Chondrocyte (in vitro differentiated cells): ENCODE data around the gene FAT1. TPM values are rescaled to one million over a fixed set of nuclear protein-coding genes. Genes with fewer than 3 reads are reported as not detected.

Source experiments
- DNase-seq: peaks from one replicate; pipeline ENCODE4 v3.0.0; 2021; ENCODE audit warnings: mixed read lengths, low spot score
- H3K27ac Mint-ChIP-seq: one replicate; pipeline ENCODE4 v1.8.0; 2021; ENCODE audit warnings: mild to moderate bottlenecking, moderate library complexity, mixed read lengths; ENCODE audit not compliant: unreplicated experiment
- H3K27me3 Mint-ChIP-seq: 2 replicates; pipeline ENCODE4 v1.8.0; 2021; ENCODE audit warnings: low read depth, mixed read lengths
- H3K36me3 Mint-ChIP-seq: 2 replicates; pipeline ENCODE4 v1.8.0; 2021; ENCODE audit warnings: low read depth, mixed read lengths
- H3K4me1 Mint-ChIP-seq: 2 replicates; pipeline ENCODE4 v1.8.0; 2021; ENCODE audit warnings: low read depth, mild to moderate bottlenecking, mixed read lengths
- H3K4me3 Mint-ChIP-seq: one replicate; pipeline ENCODE4 v1.8.0; 2021; ENCODE audit warnings: mild to moderate bottlenecking, moderate library complexity, mixed read lengths; ENCODE audit not compliant: unreplicated experiment
- H3K9me3 Mint-ChIP-seq: 2 replicates; pipeline ENCODE4 v1.8.0; 2021; ENCODE audit warnings: low read depth, mixed read lengths
- total RNA-seq: library from RNA; stranded (reverse); gene quantifications from 3 replicates; pipeline ENCODE4 v1.2.1, GENCODE V29; 2021
- TF ChIP-seq, protein P1 (sequence below): fragments of 200-600 bp; sonication (generic); IDR thresholded peaks from 2 replicates; pipeline ENCODE4 v1.5.0; 2021; ENCODE audit warnings: antibody characterized with exemption, mild to moderate bottlenecking, moderate library complexity

The FAT1 gene
- total RNA-seq, 1 donor from 2014 or later, result 671 TPM

DNA sequence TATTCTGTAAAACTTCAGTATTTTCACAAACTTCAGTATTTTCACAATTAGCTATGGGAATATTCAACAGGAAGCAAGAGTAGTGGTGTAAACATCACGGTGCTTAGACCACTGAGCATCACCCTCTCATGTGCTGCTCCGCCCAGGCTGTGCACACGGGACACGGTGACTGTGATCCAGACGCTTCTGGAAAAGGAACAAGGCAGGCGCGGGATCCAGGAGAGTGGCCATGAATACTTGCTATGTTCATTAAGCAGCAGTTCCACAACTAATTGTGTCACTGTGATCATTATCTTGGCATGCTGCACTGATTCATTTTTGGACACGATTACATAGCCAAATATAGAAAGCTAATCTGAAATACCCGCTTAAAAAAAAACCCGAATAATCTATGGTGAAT is 19.6 kb upstream of the FAT1 start:
- H3K9me3 Mint-ChIP-seq, result no peaks in the 10 kb centered on the region

DNA sequence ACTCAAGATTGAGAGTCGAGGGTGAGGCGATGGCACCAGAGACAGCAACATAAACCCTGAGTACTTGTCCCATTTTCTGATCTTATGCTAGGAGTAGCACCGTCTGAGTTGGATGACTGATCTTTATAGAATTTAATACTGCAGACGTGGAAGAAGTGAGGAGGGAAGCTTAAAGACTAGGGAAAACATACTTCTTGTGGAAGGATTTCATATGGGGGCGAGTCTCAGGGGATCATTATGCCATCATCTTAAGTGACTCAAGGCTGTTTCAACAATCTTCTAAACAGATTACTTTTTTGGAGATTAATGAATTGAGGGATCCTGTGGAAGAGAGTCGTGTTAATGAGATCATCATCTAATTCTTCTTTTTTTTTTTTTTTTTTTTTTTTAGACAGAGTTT is 17.2 kb upstream of the FAT1 start:
- Mint-ChIP-seq H3K9me3 (peaks cover 2% of the 10 kb centered on the region), H3K27ac (peak overlapping the region; percentile 37), H3K4me1 (peaks cover 21% of the 10 kb centered on the region), H3K27me3 (no peaks in the 10 kb centered on the region), H3K36me3 (no peaks in the 10 kb centered on the region), H3K4me3 (no peak overlapping the region)
- TF ChIP-seq, protein P1, sequence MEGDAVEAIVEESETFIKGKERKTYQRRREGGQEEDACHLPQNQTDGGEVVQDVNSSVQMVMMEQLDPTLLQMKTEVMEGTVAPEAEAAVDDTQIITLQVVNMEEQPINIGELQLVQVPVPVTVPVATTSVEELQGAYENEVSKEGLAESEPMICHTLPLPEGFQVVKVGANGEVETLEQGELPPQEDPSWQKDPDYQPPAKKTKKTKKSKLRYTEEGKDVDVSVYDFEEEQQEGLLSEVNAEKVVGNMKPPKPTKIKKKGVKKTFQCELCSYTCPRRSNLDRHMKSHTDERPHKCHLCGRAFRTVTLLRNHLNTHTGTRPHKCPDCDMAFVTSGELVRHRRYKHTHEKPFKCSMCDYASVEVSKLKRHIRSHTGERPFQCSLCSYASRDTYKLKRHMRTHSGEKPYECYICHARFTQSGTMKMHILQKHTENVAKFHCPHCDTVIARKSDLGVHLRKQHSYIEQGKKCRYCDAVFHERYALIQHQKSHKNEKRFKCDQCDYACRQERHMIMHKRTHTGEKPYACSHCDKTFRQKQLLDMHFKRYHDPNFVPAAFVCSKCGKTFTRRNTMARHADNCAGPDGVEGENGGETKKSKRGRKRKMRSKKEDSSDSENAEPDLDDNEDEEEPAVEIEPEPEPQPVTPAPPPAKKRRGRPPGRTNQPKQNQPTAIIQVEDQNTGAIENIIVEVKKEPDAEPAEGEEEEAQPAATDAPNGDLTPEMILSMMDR, result no peak
- DNase-seq, result no peak

More for the DNA sequence above, 19.6 kb upstream of the FAT1 start:
- peaks cover 17% of the 10 kb centered on the region for H3K4me1 Mint-ChIP-seq
- TF ChIP-seq, protein P1, result no peak
- no peaks in the 10 kb centered on the region for H3K27me3 Mint-ChIP-seq
- H3K27ac Mint-ChIP-seq, result no peak overlapping the region
- no peaks in the 10 kb centered on the region for H3K36me3 Mint-ChIP-seq
- DNase-seq, result no peak
- no peak overlapping the region for H3K4me3 Mint-ChIP-seq

DNA sequence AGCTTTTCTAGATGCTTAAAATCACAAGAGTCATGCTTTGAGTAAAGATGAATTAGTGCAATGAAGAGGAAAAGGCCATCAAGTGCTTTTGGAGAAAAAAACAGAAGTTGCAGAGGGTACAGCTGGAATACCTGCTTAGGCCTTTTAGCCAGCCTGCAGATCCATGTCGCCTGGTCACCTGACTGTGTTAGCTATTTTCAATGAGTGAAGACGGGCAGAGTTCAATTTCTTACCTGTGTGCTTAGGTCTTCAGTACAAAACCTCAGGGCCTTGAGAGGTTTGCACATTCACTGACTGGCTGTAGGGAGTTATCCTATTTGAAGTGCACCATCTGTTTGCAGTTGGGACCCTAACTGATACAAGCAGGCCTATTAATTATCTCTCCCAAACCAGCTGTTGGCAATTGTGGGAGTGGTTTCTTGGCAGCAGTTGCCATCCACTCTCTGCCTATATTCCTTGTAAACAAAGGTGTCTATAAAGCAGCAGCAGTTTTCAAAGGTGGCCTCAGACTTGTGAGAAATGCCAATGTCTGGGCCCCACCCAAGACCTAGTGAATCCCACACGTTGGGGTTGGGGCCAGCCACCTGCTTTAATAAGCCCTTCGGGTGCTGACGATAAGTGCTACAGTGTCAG is 16.3 kb upstream of the FAT1 start:
- H3K27ac Mint-ChIP-seq, result no peak overlapping the region

DNA sequence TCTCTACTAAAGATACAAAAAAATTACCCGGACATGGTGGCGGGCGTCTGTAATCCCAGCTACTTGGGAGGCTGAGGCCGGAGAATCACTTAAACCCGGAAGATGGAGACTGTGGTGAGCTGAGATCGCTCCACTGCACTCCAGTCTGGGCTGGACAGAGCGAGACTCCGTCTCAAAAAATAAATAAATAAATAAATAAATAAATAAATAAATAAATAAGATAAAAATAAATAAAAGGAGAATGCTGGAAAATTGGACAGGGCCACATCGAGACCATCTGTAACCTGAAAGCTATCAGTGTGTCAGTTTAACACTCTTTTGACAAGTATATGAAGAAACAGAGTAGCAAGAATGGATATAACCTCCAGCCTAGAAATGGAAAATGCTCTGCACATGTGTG is 15.7 kb upstream of the FAT1 start:
- H3K9me3 Mint-ChIP-seq, result peaks cover 5% of the 10 kb centered on the region

More for the DNA sequence above, 16.3 kb upstream of the FAT1 start:
- TF ChIP-seq, protein P1, result no peak
- Mint-ChIP-seq H3K4me1 (peaks cover 24% of the 10 kb centered on the region), H3K9me3 (peaks cover 5% of the 10 kb centered on the region), H3K36me3 (no peaks in the 10 kb centered on the region), H3K4me3 (no peak overlapping the region), H3K27me3 (no peaks in the 10 kb centered on the region)
- no peak for DNase-seq

DNA sequence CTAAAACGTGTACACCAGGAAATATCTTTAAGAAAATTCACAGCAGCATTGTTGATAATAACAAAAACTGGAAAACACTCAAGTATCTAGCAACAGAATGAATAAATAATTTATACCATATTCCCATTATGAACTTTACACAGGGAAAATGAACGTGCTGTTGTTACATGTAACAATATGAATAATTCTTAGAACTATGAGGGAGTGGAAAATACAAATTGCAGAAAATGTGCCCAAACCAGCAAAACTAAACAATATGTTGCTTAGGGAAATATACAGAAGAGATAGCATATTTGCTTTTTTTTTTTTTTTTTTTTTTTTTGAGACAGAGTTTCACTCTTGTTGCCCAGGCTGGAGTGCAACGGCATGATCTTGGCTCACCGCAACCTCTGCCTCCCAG is 14.8 kb upstream of the FAT1 start:
- peaks cover 28% of the 10 kb centered on the region for H3K4me1 Mint-ChIP-seq
- peaks cover 5% of the 10 kb centered on the region for H3K9me3 Mint-ChIP-seq
- no peak overlapping the region for H3K4me3 Mint-ChIP-seq
- no peak overlapping the region for H3K27ac Mint-ChIP-seq
- no peaks in the 10 kb centered on the region for H3K27me3 Mint-ChIP-seq
- DNase-seq, result no peak
- TF ChIP-seq, protein P1, result no peak
- no peaks in the 10 kb centered on the region for H3K36me3 Mint-ChIP-seq

More for the DNA sequence above, 15.7 kb upstream of the FAT1 start:
- TF ChIP-seq, protein P1, result no peak
- no peak overlapping the region for H3K4me3 Mint-ChIP-seq
- peaks cover 24% of the 10 kb centered on the region for H3K4me1 Mint-ChIP-seq
- no peak overlapping the region for H3K27ac Mint-ChIP-seq
- H3K27me3 Mint-ChIP-seq, result no peaks in the 10 kb centered on the region
- no peaks in the 10 kb centered on the region for H3K36me3 Mint-ChIP-seq
- DNase-seq, result no peak
